Neural progenitor cell (in vitro differentiated cells): ENCODE results near the gene DGKD. TPM values are rescaled to one million over a fixed set of nuclear protein-coding genes. Genes with fewer than 3 reads are reported as not detected.

Experiments
- DNase-seq: peaks from one replicate; pipeline ENCODE4 v3.0.0-alpha.2; 2016; ENCODE audit warnings: low spot score
- H2AFZ ChIP-seq: fragments of 200-600 bp; sonication (generic); replicated peaks from 2 replicates; pipeline ENCODE4 v1.6.1; 2016; ENCODE audit warnings: antibody characterized with exemption
- H3F3A ChIP-seq: fragments of 200-600 bp; sonication (generic); 2 replicates; pipeline ENCODE4 v1.6.1; 2016; ENCODE audit warnings: antibody characterized with exemption, low read depth
- H3K27ac ChIP-seq: fragments of 200-600 bp; sonication (generic); 2 replicates; pipeline ENCODE4 v1.5.1; 2016; ENCODE audit warnings: mild to moderate bottlenecking
- H3K27me3 ChIP-seq: fragments of 200-600 bp; sonication (generic); 2 replicates; pipeline ENCODE4 v1.6.1; 2016; ENCODE audit warnings: mild to moderate bottlenecking, moderate library complexity
- H3K36me3 ChIP-seq: fragments of 200-600 bp; sonication (generic); 2 replicates; pipeline ENCODE4 v1.5.1; 2016
- H3K4me1 ChIP-seq: fragments of 200-600 bp; sonication (generic); 2 replicates; pipeline ENCODE4 v1.6.1; 2016; ENCODE audit warnings: mixed run types
- H3K4me2 ChIP-seq: fragments of 200-600 bp; sonication (generic); 2 replicates; pipeline ENCODE4 v1.6.1; 2016
- H3K4me3 ChIP-seq: fragments of 200-600 bp; sonication (generic); 2 replicates; pipeline ENCODE4 v1.5.1; 2016
- H3K79me2 ChIP-seq: fragments of 200-600 bp; sonication (generic); 2 replicates; pipeline ENCODE4 v1.6.1; 2016; ENCODE audit warnings: low read depth
- H3K9ac ChIP-seq: fragments of 200-600 bp; sonication (generic); 2 replicates; pipeline ENCODE4 v1.6.1; 2016
- H3K9me3 ChIP-seq: fragments of 200-600 bp; sonication (generic); 2 replicates; pipeline ENCODE4 v1.5.1; 2016; ENCODE audit warnings: low read depth
- H4K20me1 ChIP-seq: fragments of 200-600 bp; sonication (generic); 2 replicates; pipeline ENCODE4 v1.6.1; 2016; ENCODE audit warnings: low read depth
- H3K27ac Mint-ChIP-seq: 3 replicates; pipeline ENCODE4 v1.8.0; 2021; ENCODE audit warnings: mixed read lengths
- H3K27me3 Mint-ChIP-seq: 2 replicates; pipeline ENCODE4 v1.8.0; 2022; ENCODE audit warnings: low read depth, mild to moderate bottlenecking, inconsistent platforms, moderate library complexity, mixed read lengths; ENCODE audit not compliant: insufficient read depth
- H3K36me3 Mint-ChIP-seq: 3 replicates; pipeline ENCODE4 v1.8.0; 2021; ENCODE audit warnings: mixed read lengths
- H3K4me1 Mint-ChIP-seq: 3 replicates; pipeline ENCODE4 v1.8.0; 2021; ENCODE audit warnings: mixed read lengths
- H3K4me3 Mint-ChIP-seq: 3 replicates; pipeline ENCODE4 v1.8.0; 2021; ENCODE audit warnings: mild to moderate bottlenecking, moderate library complexity, mixed read lengths
- H3K9me3 Mint-ChIP-seq: 3 replicates; pipeline ENCODE4 v1.8.0; 2020; ENCODE audit warnings: mixed read lengths
- CTCF ChIP-seq: fragments of 200-600 bp; sonication (generic); IDR thresholded peaks from 2 replicates; pipeline ENCODE4 v1.5.1; 2017; ENCODE audit warnings: antibody characterized with exemption, mild to moderate bottlenecking
- EZH2 ChIP-seq: fragments of 200-600 bp; sonication (generic); IDR thresholded peaks from 2 replicates; pipeline ENCODE4 v1.6.1; 2017; ENCODE audit warnings: antibody characterized with exemption, mild to moderate bottlenecking, moderate library complexity
- EZH2phosphoT487 ChIP-seq: fragments of 200-600 bp; sonication (generic); IDR thresholded peaks from 2 replicates; pipeline ENCODE4 v1.6.1; 2017; ENCODE audit warnings: antibody characterized with exemption
- total RNA-seq: library from RNA; depleted of rRNA; stranded (reverse); fragments of >200 nt; gene quantifications from 2 replicates; pipeline ENCODE4 v1.2.3, GENCODE V29; 2015; ENCODE audit warnings: low replicate concordance

DGKD gene
- total RNA-seq, 1 donor from 2014 or later: 10.9 TPM

GRCh38 chr2:233339427-233339826, 14.9 kb upstream of the DGKD start:
- TF ChIP-seq EZH2phosphoT487 (no peak), CTCF (no peak), EZH2 (no peak)
- H3K9me3 ChIP-seq: no peaks in the 10 kb centered on the region
- Mint-ChIP-seq H3K4me1 (peaks cover 3% of the 10 kb centered on the region), H3K27ac (no peak overlapping the region), H3K4me3 (no peak overlapping the region), H3K27me3 (peaks cover 23% of the 10 kb centered on the region), H3K9me3 (peaks cover 6% of the 10 kb centered on the region), H3K36me3 (no peaks in the 10 kb centered on the region)
- no peak overlapping the region for H3K9ac ChIP-seq
- no peak overlapping the region for H3K27ac ChIP-seq
- H3K4me2 ChIP-seq: no peak overlapping the region
- no peaks in the 10 kb centered on the region for H3F3A ChIP-seq
- peaks cover 74% of the 10 kb centered on the region for H3K27me3 ChIP-seq
- DNase-seq: no peak
- H4K20me1 ChIP-seq: no peaks in the 10 kb centered on the region
- no peak overlapping the region for H2AFZ ChIP-seq
- H3K36me3 ChIP-seq: no peaks in the 10 kb centered on the region
- H3K4me3 ChIP-seq: no peak overlapping the region
- H3K79me2 ChIP-seq: no peaks in the 10 kb centered on the region
- no peaks in the 10 kb centered on the region for H3K4me1 ChIP-seq

DNA sequence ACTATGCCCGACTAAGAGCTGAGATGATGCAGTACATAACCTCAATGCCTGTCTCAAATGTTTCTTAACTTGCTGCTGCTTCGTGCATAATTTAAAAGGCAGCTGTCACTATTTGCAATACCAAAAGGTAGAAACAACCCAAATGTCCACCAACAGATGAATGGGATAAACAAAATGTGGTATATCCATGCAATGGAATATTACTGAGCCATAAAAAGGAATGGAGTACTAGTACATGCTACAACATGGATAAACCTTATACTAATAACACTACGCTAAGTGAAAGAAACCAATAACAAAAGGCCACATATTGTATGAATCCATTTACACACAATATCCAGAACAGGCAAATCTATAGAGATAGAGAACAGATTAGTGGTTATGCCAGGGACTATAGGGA, 13.0 kb upstream of the DGKD start:
- Histone ChIP-seq H3K79me2 (no peaks in the 10 kb centered on the region), H3K27me3 (peaks cover 55% of the 10 kb centered on the region), H3K27ac (no peak overlapping the region), H3K9ac (no peak overlapping the region), H3K9me3 (no peaks in the 10 kb centered on the region), H3K36me3 (no peaks in the 10 kb centered on the region), H4K20me1 (no peaks in the 10 kb centered on the region), H2AFZ (no peak overlapping the region), H3K4me1 (no peaks in the 10 kb centered on the region), H3K4me3 (no peak overlapping the region), H3K4me2 (no peak overlapping the region), H3F3A (no peaks in the 10 kb centered on the region)
- DNase-seq: no peak
- Mint-ChIP-seq H3K9me3 (peaks cover 6% of the 10 kb centered on the region), H3K27ac (no peak overlapping the region), H3K4me3 (no peak overlapping the region), H3K27me3 (peaks cover 29% of the 10 kb centered on the region), H3K36me3 (no peaks in the 10 kb centered on the region), H3K4me1 (peaks cover 3% of the 10 kb centered on the region)
- TF ChIP-seq EZH2phosphoT487 (no peak), EZH2 (no peak), CTCF (no peak)

GRCh38 chr2:233342301-233342700, 12.0 kb upstream of the DGKD start:
- Histone ChIP-seq H3K36me3 (no peaks in the 10 kb centered on the region), H2AFZ (no peak overlapping the region), H3K9me3 (no peaks in the 10 kb centered on the region), H3K4me3 (no peak overlapping the region), H4K20me1 (no peaks in the 10 kb centered on the region), H3K9ac (no peak overlapping the region), H3K4me1 (no peaks in the 10 kb centered on the region), H3K79me2 (no peaks in the 10 kb centered on the region), H3K27ac (no peak overlapping the region), H3K27me3 (peaks cover 46% of the 10 kb centered on the region), H3F3A (no peaks in the 10 kb centered on the region), H3K4me2 (no peak overlapping the region)
- no peak overlapping the region for H3K4me3 Mint-ChIP-seq
- peaks cover 6% of the 10 kb centered on the region for H3K9me3 Mint-ChIP-seq
- peaks cover 29% of the 10 kb centered on the region for H3K27me3 Mint-ChIP-seq
- H3K4me1 Mint-ChIP-seq: peaks cover 3% of the 10 kb centered on the region
- DNase-seq: no peak
- H3K36me3 Mint-ChIP-seq: no peaks in the 10 kb centered on the region
- H3K27ac Mint-ChIP-seq: no peak overlapping the region
- no peak for TF ChIP-seq EZH2
- no peak for TF ChIP-seq CTCF
- TF ChIP-seq EZH2phosphoT487: no peak
